NCI-H510A treated with DMSO at 0.1 percent for 48 hours (cell line): ENCODE results near the gene PPIL6.
A peak's percentile ranks its signal among the peaks of the same experiment; 100 is the strongest.

Experiments
- DNase-seq: peaks from one replicate; lab custom pipeline; 2025; lab: John Stamatoyannopoulos, UW

The PPIL6 gene

GRCh38 chr6:109362102-109362884, 78.1 kb downstream of the PPIL6 start:
- no peak for DNase-seq

GRCh38 chr6:109360791-109361190, 79.6 kb downstream of the PPIL6 start:
- DNase-seq, result no peak

- DNase-seq, result no peak
These were observed 80.1 kb downstream of the PPIL6 start for GRCh38 chr6:109360281-109360680.

GRCh38 chr6:109359248-109359647, 81.2 kb downstream of the PPIL6 start:
- DNase-seq, result no peak

GRCh38 chr6:109358204-109358603, 82.2 kb downstream of the PPIL6 start:
- no peak for DNase-seq

- no peak for DNase-seq
These were observed 84.2 kb downstream of the PPIL6 start for GRCh38 chr6:109356237-109356636.

- DNase-seq, result no peak
These were observed 88.9 kb downstream of the PPIL6 start for GRCh38 chr6:109351231-109352130.

- peak; percentile 21 for DNase-seq
These were observed 90.9 kb downstream of the PPIL6 start for GRCh38 chr6:109349419-109349987.

- no peak for DNase-seq
These were observed 92.2 kb downstream of the PPIL6 start for GRCh38 chr6:109348226-109348625.

- no peak for DNase-seq
These were observed 92.6 kb downstream of the PPIL6 start for GRCh38 chr6:109347779-109348178.

GRCh38 chr6:109345986-109346385, 94.4 kb downstream of the PPIL6 start:
- no peak for DNase-seq

GRCh38 chr6:109344226-109344625, 96.2 kb downstream of the PPIL6 start:
- DNase-seq, result no peak

GRCh38 chr6:109343518-109343917, 96.9 kb downstream of the PPIL6 start:
- no peak for DNase-seq

- DNase-seq, result no peak
These were observed 97.5 kb downstream of the PPIL6 start for GRCh38 chr6:109342911-109343310.

GRCh38 chr6:109342506-109342905, 97.9 kb downstream of the PPIL6 start:
- no peak for DNase-seq

- no peak for DNase-seq
These were observed 99.6 kb downstream of the PPIL6 start for GRCh38 chr6:109340811-109341210.
